Germinal center (tissue), 1 donor: ENCODE data around the gene HOXD9.

Experiments used
- DNase-seq: peaks from one replicate; pipeline ENCODE4 v3.0.0; 2012; ENCODE audit warnings: mixed read lengths, low spot score

Gene HOXD9

GRCh38 chr2:176085861-176086771, 36.4 kb upstream of the HOXD9 start:
- DNase-seq, result no peak

GRCh38 chr2:176087330-176088047, 35.0 kb upstream of the HOXD9 start:
- DNase-seq, result no peak

GRCh38 chr2:176088048-176088936, 34.2 kb upstream of the HOXD9 start:
- DNase-seq, result no peak

- no peak for DNase-seq
Measured at GRCh38 chr2:176088937-176089842, 33.3 kb upstream of the HOXD9 start.

GRCh38 chr2:176089843-176090395, 32.6 kb upstream of the HOXD9 start:
- no peak for DNase-seq

- no peak for DNase-seq
Measured at GRCh38 chr2:176090862-176091261, 31.7 kb upstream of the HOXD9 start.

GRCh38 chr2:176091329-176092258, 30.9 kb upstream of the HOXD9 start:
- DNase-seq, result no peak

GRCh38 chr2:176092270-176093144, 30.0 kb upstream of the HOXD9 start, which contains the start of gene HOXD13:
HOXD13 (plus strand) TSS chr2:176092721; CDS start chr2:176092891, 170 bp downstream.
- DNase-seq, result no peak

GRCh38 chr2:176093145-176093897, 29.2 kb upstream of the HOXD9 start:
- DNase-seq, result no peak

- DNase-seq, result no peak
Measured at GRCh38 chr2:176093898-176094249, 28.6 kb upstream of the HOXD9 start.

GRCh38 chr2:176094349-176094748, 28.2 kb upstream of the HOXD9 start:
- no peak for DNase-seq

GRCh38 chr2:176095421-176095820, 27.1 kb upstream of the HOXD9 start:
- no peak for DNase-seq

GRCh38 chr2:176096243-176096985, 26.1 kb upstream of the HOXD9 start:
- no peak for DNase-seq

- DNase-seq, result peak; percentile 66
Measured at GRCh38 chr2:176096986-176097819, 25.3 kb upstream of the HOXD9 start.

GRCh38 chr2:176097820-176098365, 24.6 kb upstream of the HOXD9 start:
- DNase-seq, result no peak
